HCT116 (cell line): ENCODE data around the gene NFATC3. TPM values are rescaled to one million over a fixed set of nuclear protein-coding genes. Genes with fewer than 3 reads are reported as not detected.

ENCODE experiments used
- ATAC-seq: fragments of 200-7000 bp; cut with Tn5 transposase; 2 replicates; pipeline ENCODE4 v1.9.1; 2020; ENCODE audit warnings: mild to moderate bottlenecking, moderate library complexity
- BruUV-seq: library from RNA; stranded (reverse); fragments of 400-500 nt; replicated peaks from 2 replicates; lab custom pipeline; 2021; lab: Mats Ljungman, UMichigan
- CTCF ChIA-PET: fragments of 300-600 bp; sonication (Branson Sonifier 250); formaldehyde crosslinking; loops from one replicate; lab custom pipeline; 2021; ENCODE audit warnings: antibody characterized with exemption; lab: Charles Lee
- POLR2A ChIA-PET: fragments of 300-600, 350-600 bp; sonication (Branson Sonifier 250); formaldehyde crosslinking; loops from one replicate; lab custom pipeline; 2021; ENCODE audit warnings: antibody characterized with exemption; lab: Charles Lee
- RAD21 ChIA-PET, 2 experiments: fragments of 300-600 bp; sonication (Branson Sonifier 250); formaldehyde crosslinking; loops; one replicate each; lab custom pipeline; 2023; ENCODE audit warnings: low total read pairs in 2 of 2; ENCODE audit not compliant: uncharacterized antibody in 2 of 2, unreplicated experiment in 2 of 2, low non-redundant PET in 1 of 2; lab: Charles Lee
- DNase-seq: peaks from one replicate; pipeline ENCODE4 v3.0.0-alpha.2; 2010; ENCODE audit warnings: low read depth, low spot score
- H2AFZ ChIP-seq: fragments of 200-600 bp; shearing (Covaris generic), sonication (generic); 2 replicates; pipeline ENCODE4 v1.6.1; 2017; ENCODE audit warnings: low read depth, mixed run types, mixed read lengths, antibody characterized with exemption, low read length; ENCODE audit not compliant: poor library complexity, severe bottlenecking
- H3K27ac ChIP-seq: 2 replicates; pipeline ENCODE4 v1.5.1; 2012; ENCODE audit warnings: low read depth, low read length
- H3K27me3 ChIP-seq: fragments of 200-600 bp; sonication (generic); 2 replicates; pipeline ENCODE4 v1.6.1; 2016; ENCODE audit warnings: mixed run types, low read length, mixed read lengths; ENCODE audit not compliant: insufficient read depth
- H3K36me3 ChIP-seq, 2 experiments: fragments of 200-500 bp in 1 of 2; fragments of 200-600 bp in 1 of 2; sonication (Bioruptor generic) in 1 of 2; sonication (generic) in 1 of 2; 2 replicates each; pipeline versions ENCODE4 v1.5.1 to v1.6.1; 2014 to 2016; ENCODE audit warnings: low read length in 2 of 2, inconsistent platforms in 1 of 2, mixed read lengths in 1 of 2, mixed run types in 1 of 2; ENCODE audit not compliant: insufficient read depth in 2 of 2, control insufficient read depth in 1 of 2
- H3K4me1 ChIP-seq, 2 experiments: fragments of 200-600 bp in 1 of 2; sonication (generic) in 1 of 2; 2 replicates each; pipeline versions ENCODE4 v1.5.1 to v1.6.1; 2012 to 2017; ENCODE audit warnings: low read length in 2 of 2, inconsistent platforms in 1 of 2, mild to moderate bottlenecking in 1 of 2, mixed read lengths in 1 of 2, mixed run types in 1 of 2, moderate library complexity in 1 of 2; ENCODE audit not compliant: insufficient read depth in 2 of 2, control insufficient read depth in 1 of 2
- H3K4me2 ChIP-seq: fragments of 200-600 bp; sonication (generic); 2 replicates; pipeline ENCODE4 v1.6.1; 2017; ENCODE audit warnings: mixed run types, low read length, mixed read lengths
- H3K4me3 ChIP-seq, 2 experiments: fragments of 200-600 bp in 1 of 2; sonication (generic) in 1 of 2; replicated peaks in 1 of 2; 2 replicates each; pipeline ENCODE4 v1.5.1; 2011 to 2016; ENCODE audit warnings: low read length in 2 of 2, control low read depth in 1 of 2, low read depth in 1 of 2, mild to moderate bottlenecking in 1 of 2, mixed read lengths in 1 of 2, mixed run types in 1 of 2
- H3K79me2 ChIP-seq: fragments of 200-600 bp; sonication (generic); 2 replicates; pipeline ENCODE4 v1.6.1; 2017; ENCODE audit warnings: mild to moderate bottlenecking, mixed run types, low read length, moderate library complexity, mixed read lengths; ENCODE audit not compliant: insufficient read depth
- H3K9ac ChIP-seq: fragments of 200-600 bp; sonication (generic); 2 replicates; pipeline ENCODE4 v1.6.1; 2016; ENCODE audit warnings: low read length, mixed read lengths
- H3K9me2 ChIP-seq: fragments of 200-600 bp; sonication (generic), shearing (Covaris generic); 2 replicates; pipeline ENCODE4 v1.6.1; 2017; ENCODE audit warnings: mixed run types, mild to moderate bottlenecking, moderate library complexity; ENCODE audit not compliant: insufficient read depth
- H3K9me3 ChIP-seq, 2 experiments: fragments of 200-500 bp in 1 of 2; fragments of 200-600 bp in 1 of 2; sonication (Bioruptor generic) in 1 of 2; sonication (generic) in 1 of 2; 2 replicates each; pipeline ENCODE4 v1.6.1; 2014 to 2017; ENCODE audit warnings: low read length in 2 of 2, mixed read lengths in 2 of 2, inconsistent platforms in 1 of 2, low read depth in 1 of 2, mild to moderate bottlenecking in 1 of 2, mixed run types in 1 of 2, moderate library complexity in 1 of 2; ENCODE audit not compliant: control insufficient read depth in 1 of 2, insufficient read depth in 1 of 2
- H4K20me1 ChIP-seq: fragments of 200-600 bp; sonication (generic), shearing (Covaris generic); 2 replicates; pipeline ENCODE4 v1.6.1; 2017; ENCODE audit warnings: mixed run types, mild to moderate bottlenecking, moderate library complexity; ENCODE audit not compliant: insufficient read depth
- CBX3 ChIP-seq: IDR thresholded peaks from 2 replicates; pipeline ENCODE4 v1.6.1; 2012; ENCODE audit warnings: low read depth
- CEBPB ChIP-seq: IDR thresholded peaks from 2 replicates; pipeline ENCODE4 v1.6.1; 2012; ENCODE audit warnings: low read depth
- EGR1 ChIP-seq: IDR thresholded peaks from 2 replicates; pipeline ENCODE4 v1.6.1; 2012; ENCODE audit warnings: low read depth
- ELF1 ChIP-seq: IDR thresholded peaks from 2 replicates; pipeline ENCODE4 v1.6.1; 2012; ENCODE audit warnings: low read depth, borderline replicate concordance
- EZH2 ChIP-seq: fragments of 200-600 bp; sonication (generic); IDR thresholded peaks from 2 replicates; pipeline ENCODE4 v1.6.1; 2017; ENCODE audit warnings: antibody characterized with exemption, mixed run types
- EZH2phosphoT487 ChIP-seq: fragments of 200-600 bp; IDR thresholded peaks from 2 replicates; pipeline ENCODE4 v1.6.1; 2018; ENCODE audit warnings: antibody characterized with exemption, borderline replicate concordance
- FOSL1 ChIP-seq: IDR thresholded peaks from 2 replicates; pipeline ENCODE4 v1.6.1; 2012; ENCODE audit warnings: low read depth
- JUND ChIP-seq: IDR thresholded peaks from 2 replicates; pipeline ENCODE4 v1.6.1; 2012
- RAD21 ChIP-seq: IDR thresholded peaks from 2 replicates; pipeline ENCODE4 v1.6.1; 2012; ENCODE audit warnings: low read depth, mild to moderate bottlenecking
- SIN3A ChIP-seq: IDR thresholded peaks from 2 replicates; pipeline ENCODE4 v1.6.1; 2012; ENCODE audit warnings: low read depth
- SP1 ChIP-seq: IDR thresholded peaks from 2 replicates; pipeline ENCODE4 v1.6.1; 2012; ENCODE audit warnings: low read depth
- TCF7L2 ChIP-seq: IDR thresholded peaks from 2 replicates; pipeline ENCODE4 v1.7.0; 2011; ENCODE audit warnings: borderline replicate concordance, inconsistent platforms; ENCODE audit not compliant: insufficient read depth, insufficient read length; ENCODE audit errors: extremely low read depth
- intact Hi-C: fragments of 100-400 bp; cut with micrococcal nuclease; formaldehyde crosslinking; loops from 2 replicates; pipeline ENCODE4 v1.10.0; 2022
- total RNA-seq: library from RNA; stranded (reverse); gene quantifications from one replicate; pipeline ENCODE4 v1.2.1, GENCODE V29; 2021; ENCODE audit not compliant: unreplicated experiment
- TF ChIP-seq, protein P1 (sequence below), 3 experiments: fragments of 200-600 bp in 1 of 3; sonication (generic) in 1 of 3; IDR thresholded peaks in 2 of 3; conservative IDR thresholded peaks in 1 of 3; 2 replicates each; pipeline ENCODE4 v1.5.1; 2012 to 2017; ENCODE audit warnings: low read depth in 2 of 3, low read length in 2 of 3, antibody characterized with exemption in 1 of 3, borderline replicate concordance in 1 of 3, control low read depth in 1 of 3, mild to moderate bottlenecking in 1 of 3, mixed read lengths in 1 of 3, mixed run types in 1 of 3, moderate library complexity in 1 of 3; ENCODE audit not compliant: insufficient read depth in 1 of 3
- TF ChIP-seq, protein P2 (sequence below): IDR thresholded peaks from 2 replicates; pipeline ENCODE4 v1.6.1; 2012

Gene NFATC3
- total RNA-seq, 1 experiment from 2014 or later = 25.6 TPM

DNA sequence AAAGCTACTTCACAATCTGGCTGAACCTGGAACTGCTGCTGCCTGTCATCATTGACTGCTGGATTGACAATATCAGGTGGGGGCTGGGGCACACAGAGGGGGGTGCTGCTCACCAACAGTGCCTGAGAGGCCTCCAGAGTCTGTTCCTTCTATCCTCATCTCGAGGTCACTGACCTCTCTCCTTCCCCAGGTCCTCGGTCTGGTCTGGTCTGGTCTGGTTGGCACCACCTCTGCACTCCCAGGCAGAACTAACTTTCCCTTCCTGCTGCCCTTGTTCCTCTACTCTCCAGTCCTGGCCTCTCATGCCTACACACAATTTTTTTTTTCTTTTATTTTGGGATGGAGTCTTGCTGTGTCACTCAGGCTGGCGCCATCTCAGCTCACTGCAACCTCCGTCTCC is 164.2 kb downstream of the NFATC3 start:
- DNase-seq (no peak), ATAC-seq (no peak)
- Histone ChIP-seq H2AFZ (no peak overlapping the region), H3K4me2 (no peak overlapping the region), H3K9ac (no peak overlapping the region), H3K9me2 (no peaks in the 10 kb centered on the region), H3K4me1 (peaks cover 5 to 19% of the 10 kb centered on the region in 2 experiments; a peak in 3 of 4 replicates), H3K27ac (no peak overlapping the region), H3K9me3 (no peaks in the 10 kb centered on the region), H4K20me1 (no peaks in the 10 kb centered on the region), H3K27me3 (no peaks in the 10 kb centered on the region), H3K4me3 (no peak overlapping the region), H3K36me3 (peaks cover 0 to 2% of the 10 kb centered on the region in 2 experiments; a peak in 2 of 4 replicates), H3K79me2 (peaks cover 10% of the 10 kb centered on the region; the same call in 1 of the 2 replicates)
- no TSS peak for BruUV-seq
- TF ChIP-seq, protein P1, sequence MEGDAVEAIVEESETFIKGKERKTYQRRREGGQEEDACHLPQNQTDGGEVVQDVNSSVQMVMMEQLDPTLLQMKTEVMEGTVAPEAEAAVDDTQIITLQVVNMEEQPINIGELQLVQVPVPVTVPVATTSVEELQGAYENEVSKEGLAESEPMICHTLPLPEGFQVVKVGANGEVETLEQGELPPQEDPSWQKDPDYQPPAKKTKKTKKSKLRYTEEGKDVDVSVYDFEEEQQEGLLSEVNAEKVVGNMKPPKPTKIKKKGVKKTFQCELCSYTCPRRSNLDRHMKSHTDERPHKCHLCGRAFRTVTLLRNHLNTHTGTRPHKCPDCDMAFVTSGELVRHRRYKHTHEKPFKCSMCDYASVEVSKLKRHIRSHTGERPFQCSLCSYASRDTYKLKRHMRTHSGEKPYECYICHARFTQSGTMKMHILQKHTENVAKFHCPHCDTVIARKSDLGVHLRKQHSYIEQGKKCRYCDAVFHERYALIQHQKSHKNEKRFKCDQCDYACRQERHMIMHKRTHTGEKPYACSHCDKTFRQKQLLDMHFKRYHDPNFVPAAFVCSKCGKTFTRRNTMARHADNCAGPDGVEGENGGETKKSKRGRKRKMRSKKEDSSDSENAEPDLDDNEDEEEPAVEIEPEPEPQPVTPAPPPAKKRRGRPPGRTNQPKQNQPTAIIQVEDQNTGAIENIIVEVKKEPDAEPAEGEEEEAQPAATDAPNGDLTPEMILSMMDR (IDR thresholded peaks at IDR 0.05 in 2 of 3, conservative IDR thresholded peaks at IDR 0.05 in 1 of 3; ENCODE audit: borderline replicate concordance in 1 of 3, insufficient read depth in 1 of 3, low read depth in 2 of 3, low read length in 2 of 3) = no peak
- TF ChIP-seq, protein P2, sequence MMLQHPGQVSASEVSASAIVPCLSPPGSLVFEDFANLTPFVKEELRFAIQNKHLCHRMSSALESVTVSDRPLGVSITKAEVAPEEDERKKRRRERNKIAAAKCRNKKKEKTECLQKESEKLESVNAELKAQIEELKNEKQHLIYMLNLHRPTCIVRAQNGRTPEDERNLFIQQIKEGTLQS = no peak
- TF ChIP-seq FOSL1 (no peak), RAD21 (no peak), SP1 (no peak), EGR1 (no peak), CBX3 (no peak), SIN3A (no peak), TCF7L2 (no peak), ELF1 (no peak), EZH2phosphoT487 (no peak), CEBPB (no peak), JUND (no peak), EZH2 (no peak)
- ChIA-PET POLR2A (no interaction called here), CTCF (no interaction called here), RAD21 (no interaction called here)
- intact Hi-C loops = no loop called here
